Measurements from ENCODE around the gene HOXC4. TPM values are rescaled to one million over a fixed set of nuclear protein-coding genes. Genes with fewer than 3 reads are reported as not detected.

Gene HOXC4
- total and polyA plus RNA-seq, 2 experiments from 2014 or later, result 2.2 to 3.1 TPM

- Histone ChIP-seq H3K27ac (no peak overlapping the region), H3K9me2 (ENCODE audit: insufficient read depth) (no peaks in the 10 kb centered on the region), H3K27me3 (replicated peaks; ENCODE audit: insufficient read depth) (no peaks in the 10 kb centered on the region), H3F3A (ENCODE audit: insufficient read depth) (no peaks in the 10 kb centered on the region), H3K36me3 (ENCODE audit: low read depth) (no peaks in the 10 kb centered on the region), H3K9ac (no peak overlapping the region), H3K4me1 (ENCODE audit: insufficient read depth) (peaks cover 11% of the 10 kb centered on the region), H4K20me1 (ENCODE audit: insufficient read depth) (no peaks in the 10 kb centered on the region), H2AFZ (no peak overlapping the region), H3K79me2 (ENCODE audit: insufficient read depth) (peaks cover 35% of the 10 kb centered on the region), H3K4me3 (no peak overlapping the region), H3K4me2 (ENCODE audit: unreplicated experiment) (no peak overlapping the region), H3K9me3 (ENCODE audit: low read depth) (no peaks in the 10 kb centered on the region)
- in situ Hi-C loops (cut with MboI), result no loop called here
- TF ChIP-seq EZH2phosphoT487 (IDR thresholded peaks at IDR 0.05; ENCODE audit: insufficient read depth, low read depth) (no peak), EZH2 (IDR thresholded peaks at IDR 0.05; ENCODE audit: insufficient read depth, poor library complexity, severe bottlenecking) (no peak)
- DNase-seq, result no peak
- WGBS, 2 experiments (ENCODE audit: low coverage in 1 of 2, low lambda C conversion rate in 2 of 2, missing lambda C conversion rate in 2 of 2), result 93 to 95% methylated on average over 2 of the region's 2 CpGs
These were observed 3.2 kb upstream of the HOXC4 start for GRCh38 chr12:54050482-54050810.

GRCh38 chr12:54051026-54051842 is 2.4 kb upstream of the HOXC4 start:
- no peaks in the 10 kb centered on the region for H3K9me2 ChIP-seq (ENCODE audit: insufficient read depth)
- peaks cover 33% of the 10 kb centered on the region for H3K79me2 ChIP-seq (ENCODE audit: insufficient read depth)
- H3K27me3 ChIP-seq (replicated peaks; ENCODE audit: insufficient read depth), result no peaks in the 10 kb centered on the region
- no peak overlapping the region for H2AFZ ChIP-seq
- no peak overlapping the region for H3K4me3 ChIP-seq
- H3K4me2 ChIP-seq (ENCODE audit: unreplicated experiment), result no peak overlapping the region
- no peaks in the 10 kb centered on the region for H3K9me3 ChIP-seq (ENCODE audit: low read depth)
- H3K36me3 ChIP-seq (ENCODE audit: low read depth), result no peaks in the 10 kb centered on the region
- in situ Hi-C loops (cut with MboI), result no loop called here
- no peak overlapping the region for H3K27ac ChIP-seq
- no peaks in the 10 kb centered on the region for H3F3A ChIP-seq (ENCODE audit: insufficient read depth)
- no peak overlapping the region for H3K9ac ChIP-seq
- WGBS, 2 experiments (ENCODE audit: low coverage in 1 of 2, low lambda C conversion rate in 2 of 2, missing lambda C conversion rate in 2 of 2), result 76 to 84% methylated on average over 11 to 12 of the region's 12 CpGs
- peaks cover 16% of the 10 kb centered on the region for H3K4me1 ChIP-seq (ENCODE audit: insufficient read depth)
- no peaks in the 10 kb centered on the region for H4K20me1 ChIP-seq (ENCODE audit: insufficient read depth)
- TF ChIP-seq EZH2 (IDR thresholded peaks at IDR 0.05; ENCODE audit: insufficient read depth, poor library complexity, severe bottlenecking), result no peak
- TF ChIP-seq EZH2phosphoT487 (IDR thresholded peaks at IDR 0.05; ENCODE audit: insufficient read depth, low read depth), result no peak
- DNase-seq, result peak; percentile 18

GRCh38 chr12:54051874-54052437 is 1.7 kb upstream of the HOXC4 start:
- Histone ChIP-seq H2AFZ (no peak overlapping the region), H3K9me3 (ENCODE audit: low read depth) (no peaks in the 10 kb centered on the region), H3K79me2 (ENCODE audit: insufficient read depth) (peaks cover 33% of the 10 kb centered on the region), H3K4me1 (ENCODE audit: insufficient read depth) (peaks cover 16% of the 10 kb centered on the region), H3K9me2 (ENCODE audit: insufficient read depth) (no peaks in the 10 kb centered on the region), H3K4me3 (no peak overlapping the region), H3K4me2 (ENCODE audit: unreplicated experiment) (no peak overlapping the region), H4K20me1 (ENCODE audit: insufficient read depth) (no peaks in the 10 kb centered on the region), H3K27me3 (replicated peaks; ENCODE audit: insufficient read depth) (no peaks in the 10 kb centered on the region), H3K36me3 (ENCODE audit: low read depth) (no peaks in the 10 kb centered on the region), H3K27ac (no peak overlapping the region), H3F3A (ENCODE audit: insufficient read depth) (no peaks in the 10 kb centered on the region), H3K9ac (0 out of 2 replicates have a peak overlapping the region, but pooled peaks have one; percentile 89)
- 92 to 95% methylated on average over 24 of the region's 24 CpGs for WGBS, 2 experiments (ENCODE audit: low coverage in 1 of 2, low lambda C conversion rate in 2 of 2, missing lambda C conversion rate in 2 of 2)
- in situ Hi-C loops (cut with MboI), result no loop called here
- no peak for DNase-seq
- TF ChIP-seq EZH2phosphoT487 (IDR thresholded peaks at IDR 0.05; ENCODE audit: insufficient read depth, low read depth), result no peak
- no peak for TF ChIP-seq EZH2 (IDR thresholded peaks at IDR 0.05; ENCODE audit: insufficient read depth, poor library complexity, severe bottlenecking)

- Histone ChIP-seq H3K79me2 (ENCODE audit: insufficient read depth) (peaks cover 33% of the 10 kb centered on the region), H3K9me3 (ENCODE audit: low read depth) (no peaks in the 10 kb centered on the region), H2AFZ (peak overlapping the region; percentile 98), H3K4me2 (ENCODE audit: unreplicated experiment) (peak overlapping the region; percentile 100), H4K20me1 (ENCODE audit: insufficient read depth) (no peaks in the 10 kb centered on the region), H3K27ac (peak overlapping the region; percentile 46), H3K27me3 (replicated peaks; ENCODE audit: insufficient read depth) (no peaks in the 10 kb centered on the region), H3K36me3 (ENCODE audit: low read depth) (no peaks in the 10 kb centered on the region), H3K9me2 (ENCODE audit: insufficient read depth) (no peaks in the 10 kb centered on the region), H3K4me1 (ENCODE audit: insufficient read depth) (peaks cover 16% of the 10 kb centered on the region), H3F3A (ENCODE audit: insufficient read depth) (no peaks in the 10 kb centered on the region), H3K4me3 (peak overlapping the region; percentile 93), H3K9ac (peak overlapping the region; percentile 89)
- WGBS, 2 experiments (ENCODE audit: low coverage in 1 of 2, low lambda C conversion rate in 2 of 2, missing lambda C conversion rate in 2 of 2), result 53 to 63% methylated on average over 8 to 10 of the region's 10 CpGs
- peak; percentile 61 for DNase-seq
- in situ Hi-C loops (cut with MboI), result no loop called here
- no peak for TF ChIP-seq EZH2phosphoT487 (IDR thresholded peaks at IDR 0.05; ENCODE audit: insufficient read depth, low read depth)
- no peak for TF ChIP-seq EZH2 (IDR thresholded peaks at IDR 0.05; ENCODE audit: insufficient read depth, poor library complexity, severe bottlenecking)
These were observed 1.1 kb upstream of the HOXC4 start for GRCh38 chr12:54052438-54053002.

Measured in GM23248 (cell line).